PFSK-1 (cell line): ENCODE data around the gene PLXDC2.

ENCODE experiments used
- FOXP2 ChIP-seq: optimal IDR thresholded peaks from 2 replicates; pipeline ENCODE3; 2011; ENCODE audit warnings: borderline replicate concordance, control low read depth, inconsistent platforms; ENCODE audit not compliant: insufficient read depth; ENCODE audit errors: extremely low read length, extremely low read depth
- POLR2AphosphoS5 ChIP-seq: IDR thresholded peaks from 2 replicates; pipeline ENCODE4 v1.6.1; 2012; ENCODE audit warnings: low read depth, mild to moderate bottlenecking, control low read depth, low read length, moderate library complexity
- REST ChIP-seq, 2 experiments: IDR thresholded peaks; 2 replicates each; pipeline versions ENCODE4 v1.6.1 to v1.8.0; 2011 to 2012; ENCODE audit warnings: low read depth in 2 of 2, low read length in 2 of 2, control low read depth in 1 of 2, inconsistent platforms in 1 of 2, mild to moderate bottlenecking in 1 of 2, moderate library complexity in 1 of 2; ENCODE audit not compliant: insufficient read depth in 1 of 2
- SIN3A ChIP-seq: IDR thresholded peaks from 2 replicates; pipeline ENCODE4 v1.6.1; 2012; ENCODE audit warnings: mild to moderate bottlenecking, low read length, moderate library complexity, borderline replicate concordance; ENCODE audit not compliant: insufficient read depth
- TAF1 ChIP-seq: IDR thresholded peaks from 2 replicates; pipeline ENCODE4 v1.6.1; 2012; ENCODE audit warnings: low read length, control low read depth, borderline replicate concordance; ENCODE audit not compliant: insufficient read depth

GRCh38 chr10:19967981-19968380, 151.7 kb downstream of the PLXDC2 start:
- TF ChIP-seq POLR2AphosphoS5 = no peak
- TF ChIP-seq TAF1 = no peak
- no peak for TF ChIP-seq REST (IDR thresholded peaks at IDR 0.05; ENCODE audit: insufficient read depth in 1 of 2, low read depth in 2 of 2, low read length in 2 of 2)
- no peak for TF ChIP-seq SIN3A
- no peak for TF ChIP-seq FOXP2
